ENCODE measurements around the gene PAN3.
"Not testable (repeated sequence)": the region's sequence is repeated elsewhere in the genome, so short reads cannot be mapped to it uniquely, and the experiment has no call there.

Gene PAN3

GRCh38 chr13:28138012-28138755, at the start of gene PAN3:
Gene PAN3, plus strand, starts transcription at chr13:28138545. Its CDS starts 113 bp downstream, at chr13:28138658.
- DNase-seq (ENCODE audit: low read depth in 1 of 2, low spot score in 1 of 2): peak; percentile 84 to 86

DNA sequence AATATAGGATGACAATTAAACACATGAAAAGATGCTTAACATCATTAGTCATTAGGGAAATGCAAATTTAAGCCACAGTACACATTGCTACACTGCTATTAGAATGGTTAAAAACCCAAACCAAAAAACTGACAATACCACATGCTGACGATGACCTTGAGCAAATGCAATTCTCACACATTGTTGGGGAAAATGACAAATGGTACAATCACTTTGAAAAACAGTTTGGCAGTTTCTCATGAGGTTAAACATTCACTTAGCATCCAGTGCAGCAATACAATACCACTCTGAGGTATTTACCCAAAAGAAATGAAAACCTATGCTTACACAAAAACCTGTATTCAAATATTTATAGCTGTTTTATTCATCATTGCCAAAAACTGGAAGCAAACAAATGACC, 49.3 kb upstream of the PAN3 start:
- DNase-seq (ENCODE audit: low read depth in 1 of 2, low spot score in 1 of 2): no peak

- no peak for DNase-seq (ENCODE audit: low read depth in 1 of 2, low spot score in 1 of 2)
Observed at GRCh38 chr13:28092431-28092830, 45.9 kb upstream of the PAN3 start.

DNA sequence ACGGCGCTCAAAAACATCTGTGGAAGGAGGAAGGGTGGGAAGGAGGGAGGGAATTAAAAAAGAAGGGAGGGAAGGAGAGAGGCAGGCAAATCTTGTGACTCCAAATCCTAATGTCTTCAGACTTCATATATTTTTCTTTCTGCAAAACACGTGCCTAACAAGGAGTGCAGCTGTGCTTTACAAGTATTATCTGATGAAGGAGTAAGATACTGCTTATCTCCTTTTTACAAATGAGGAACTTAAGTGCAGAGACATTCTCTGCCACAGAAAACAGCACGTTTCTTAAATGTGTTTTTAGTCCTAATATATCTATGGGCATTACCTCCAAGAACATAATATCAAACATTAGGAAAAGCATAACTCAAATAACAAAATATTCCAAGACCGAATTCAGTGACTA, 44.5 kb upstream of the PAN3 start:
- no peak for DNase-seq (ENCODE audit: low read depth in 1 of 2, low spot score in 1 of 2)

- DNase-seq (ENCODE audit: low read depth in 1 of 2, low spot score in 1 of 2): no peak
Observed at GRCh38 chr13:28094306-28094705, 44.0 kb upstream of the PAN3 start.

DNA sequence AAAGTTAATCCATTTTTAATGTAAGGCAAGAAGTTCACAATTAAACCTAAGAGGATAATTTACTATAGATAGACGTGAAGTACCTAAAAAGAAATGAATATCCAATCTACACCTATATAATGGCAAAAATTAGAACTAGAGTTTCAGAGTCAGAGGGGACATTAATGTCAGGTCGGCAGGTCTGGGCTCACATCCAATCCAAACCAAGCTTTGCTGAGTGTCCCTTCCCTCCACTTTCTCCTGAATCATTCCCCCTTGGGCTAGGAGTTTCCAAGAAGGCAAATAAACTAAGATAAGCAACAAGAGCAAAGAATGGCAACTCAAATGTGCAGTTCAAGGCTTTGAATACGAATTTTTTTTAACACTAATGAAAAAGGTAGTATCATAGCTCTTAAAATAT, 40.8 kb upstream of the PAN3 start:
- no peak for DNase-seq (ENCODE audit: low read depth in 1 of 2, low spot score in 1 of 2)

DNA sequence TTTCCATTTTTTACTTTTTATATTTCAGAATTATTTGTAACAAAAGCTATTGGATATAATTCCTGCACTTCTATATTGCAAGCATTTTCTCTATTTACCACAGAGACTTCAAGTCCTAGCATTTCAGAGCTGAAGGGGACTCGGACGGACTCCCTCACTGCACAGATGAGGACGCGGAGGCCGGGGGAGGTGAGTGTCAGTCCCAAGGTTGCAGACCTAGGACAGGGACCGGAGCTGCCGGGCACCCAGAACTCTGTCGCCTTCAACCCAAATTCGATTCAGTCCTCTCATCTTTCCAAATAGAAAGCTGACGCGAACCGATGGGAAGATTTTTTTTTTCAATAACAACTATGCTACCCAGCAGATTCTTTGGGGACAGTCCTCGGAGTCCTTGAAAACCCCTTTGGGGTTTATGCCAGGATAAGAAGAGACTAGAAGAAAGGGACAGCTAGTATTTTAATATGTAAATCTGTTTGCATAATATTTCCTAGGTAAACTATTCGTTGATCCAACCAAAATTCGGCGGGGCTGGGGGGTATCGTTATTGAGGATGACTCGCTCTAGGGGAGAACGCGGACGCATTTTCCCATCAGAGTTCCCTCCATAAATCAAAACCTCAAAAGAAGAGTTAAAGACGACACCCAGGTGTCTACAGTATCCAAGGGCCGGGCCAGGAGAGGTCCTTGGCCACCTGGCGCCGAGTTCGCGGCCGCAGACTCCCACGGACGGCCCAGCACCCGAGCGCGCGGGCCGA, 38.8 kb upstream of the PAN3 start:
- no peak for DNase-seq (ENCODE audit: low read depth in 1 of 2, low spot score in 1 of 2)

DNA sequence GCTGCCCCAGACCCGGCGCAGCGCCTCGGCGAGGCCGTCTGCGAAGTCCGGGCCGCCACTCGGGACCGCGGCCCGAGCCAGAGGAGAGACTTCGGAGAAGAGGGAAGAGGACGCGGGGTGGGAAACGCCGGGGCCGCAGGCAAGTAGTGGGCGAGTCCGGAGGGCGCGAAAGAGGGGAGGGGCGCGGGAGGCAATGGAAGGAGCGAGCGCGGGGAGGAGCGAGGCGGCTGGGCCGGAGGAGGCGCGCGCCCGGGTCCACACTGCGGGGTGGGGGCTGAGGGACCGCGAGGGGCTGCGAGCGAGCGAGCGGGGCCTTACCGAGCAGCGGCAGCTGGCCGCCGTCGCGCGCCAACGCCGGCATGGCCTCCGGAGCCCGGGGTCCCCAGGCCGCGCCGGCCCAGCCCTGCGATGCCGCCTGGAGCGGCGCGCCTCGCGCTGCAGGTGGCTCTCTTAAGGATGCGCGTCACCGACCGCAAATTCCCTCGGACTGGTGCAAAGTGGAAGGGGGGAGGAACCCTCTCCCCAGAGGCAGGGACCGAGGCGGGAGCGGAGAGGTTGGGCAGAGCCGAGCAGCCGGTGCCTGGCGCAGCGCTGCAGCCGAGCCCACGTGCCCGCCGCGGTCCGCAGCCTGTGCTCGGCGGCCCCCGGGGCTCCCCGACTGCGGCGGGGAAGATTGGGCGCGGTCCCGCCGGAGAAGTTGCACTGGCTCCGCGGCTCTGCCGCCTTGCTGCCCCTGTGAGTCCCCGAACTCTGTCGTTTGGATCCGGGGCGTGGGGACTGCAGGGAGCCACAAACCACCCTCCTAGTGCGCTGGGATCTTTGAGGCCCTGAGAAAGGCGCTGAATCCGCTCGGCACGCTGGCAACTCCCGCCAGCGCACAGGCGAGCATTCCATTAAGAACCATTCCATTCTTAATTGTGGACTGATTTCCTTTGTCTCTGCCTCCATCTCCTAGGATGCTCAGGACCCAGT, 37.9 kb upstream of the PAN3 start, which contains the start of gene FLT3:
Gene FLT3 (minus strand): TSS at position 427 of the 972 bp plus-strand sequence. CDS start 66 bp downstream, at position 361.
- no peak for DNase-seq (ENCODE audit: low read depth in 1 of 2, low spot score in 1 of 2)

- not testable (repeated sequence) for DNase-seq (ENCODE audit: low read depth in 1 of 2, low spot score in 1 of 2)
Observed at GRCh38 chr13:28101886-28102285, 36.5 kb upstream of the PAN3 start.

DNA sequence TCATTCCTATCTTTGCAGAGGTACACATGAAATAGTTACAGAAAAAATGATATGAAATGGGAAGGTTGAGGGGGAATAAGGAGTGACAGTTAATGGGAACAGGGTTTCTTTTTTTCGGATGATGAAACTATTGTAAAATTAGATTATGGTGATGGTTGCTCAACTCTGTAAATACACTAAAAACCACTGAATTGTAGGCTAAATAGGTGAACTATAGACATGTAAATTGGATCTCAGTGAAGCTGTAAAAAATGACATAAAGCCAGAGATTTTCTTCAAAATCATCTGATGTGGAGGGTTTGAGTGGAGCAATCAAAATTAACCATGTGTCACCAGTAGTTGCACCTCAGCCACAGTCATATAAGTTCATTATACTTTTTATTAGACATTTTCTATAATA, 31.4 kb upstream of the PAN3 start:
- no peak for DNase-seq (ENCODE audit: low read depth in 1 of 2, low spot score in 1 of 2)

GRCh38 chr13:28110414-28110813, 27.9 kb upstream of the PAN3 start:
- DNase-seq (ENCODE audit: low read depth in 1 of 2, low spot score in 1 of 2): no peak

DNA sequence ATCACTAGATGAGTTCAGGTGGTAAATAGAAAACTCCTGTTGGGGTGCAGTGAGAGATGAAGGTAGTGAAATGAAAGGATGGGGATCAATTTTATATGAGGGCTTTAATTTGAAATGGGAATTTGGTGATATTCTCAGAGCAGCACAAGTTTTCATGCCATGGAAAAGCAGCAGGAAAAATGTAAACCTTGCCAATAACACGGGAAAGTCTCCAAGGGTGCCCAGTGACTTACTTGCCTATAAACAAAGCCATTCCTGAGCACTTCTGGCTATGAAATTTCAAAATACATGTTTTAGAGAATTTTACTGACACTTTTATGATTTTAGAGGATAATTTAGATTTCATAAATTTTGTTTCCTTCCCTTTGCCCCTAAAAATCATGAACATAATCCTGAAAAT, 21.6 kb upstream of the PAN3 start:
- no peak for DNase-seq (ENCODE audit: low read depth in 1 of 2, low spot score in 1 of 2)

DNA sequence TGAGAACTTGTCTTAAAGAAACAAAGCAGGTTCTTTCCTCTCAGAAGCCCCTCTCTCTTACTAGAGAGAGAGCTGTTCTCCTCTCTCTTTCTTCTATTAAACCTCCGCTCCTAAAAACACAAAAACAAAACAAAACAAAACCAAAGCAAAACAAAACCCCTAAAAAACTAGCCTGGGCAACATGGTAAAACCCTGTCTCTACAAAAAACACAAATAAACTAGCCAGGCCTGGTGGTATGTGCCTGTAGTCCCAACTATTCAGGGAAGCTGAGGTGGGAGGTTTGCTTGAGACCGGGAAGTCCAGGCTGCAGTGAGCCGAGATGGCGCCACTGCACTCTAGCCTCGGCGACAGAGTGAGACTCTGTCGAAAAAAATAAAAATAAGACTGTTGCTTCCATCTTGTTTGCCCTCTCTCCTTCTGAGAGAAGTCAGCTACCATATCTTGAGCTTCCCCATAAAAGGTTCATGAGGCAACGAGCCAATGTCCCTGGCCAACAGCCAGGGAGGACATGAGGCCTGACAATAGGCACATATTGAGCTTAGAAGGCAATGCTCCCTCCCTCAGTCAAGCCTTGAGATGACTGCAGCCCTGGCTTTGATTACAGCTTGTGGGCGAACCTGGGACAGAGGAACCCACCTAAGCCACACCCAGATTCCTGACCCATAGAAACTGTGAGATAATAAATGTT, 20.5 kb upstream of the PAN3 start:
- DNase-seq (ENCODE audit: low read depth in 1 of 2, low spot score in 1 of 2): no peak

GRCh38 chr13:28120317-28120716, 18.0 kb upstream of the PAN3 start:
- DNase-seq (ENCODE audit: low read depth in 1 of 2, low spot score in 1 of 2): no peak

DNA sequence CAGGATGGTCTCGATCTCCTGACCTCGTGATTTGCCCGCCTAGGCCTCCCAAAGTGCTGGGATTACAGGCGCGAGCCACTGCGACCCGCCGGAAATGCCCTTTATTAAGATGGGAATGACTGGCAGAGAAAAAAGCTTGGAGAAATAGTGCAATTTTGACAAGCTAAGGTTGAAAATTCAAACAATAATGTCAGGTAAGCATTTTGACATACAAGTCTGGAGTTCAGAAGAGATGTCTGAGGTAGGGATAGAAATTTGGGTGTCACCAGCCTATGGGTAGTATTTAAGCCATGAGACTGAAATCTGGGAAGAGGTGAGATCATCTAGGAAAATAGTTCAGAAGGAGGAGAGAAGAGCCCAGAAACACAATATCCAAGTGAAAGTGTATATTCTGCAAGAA, 17.1 kb upstream of the PAN3 start:
- no peak for DNase-seq (ENCODE audit: low read depth in 1 of 2, low spot score in 1 of 2)

- DNase-seq (ENCODE audit: low read depth in 1 of 2, low spot score in 1 of 2): no peak
Observed at GRCh38 chr13:28128030-28128429, 10.3 kb upstream of the PAN3 start.

DNA sequence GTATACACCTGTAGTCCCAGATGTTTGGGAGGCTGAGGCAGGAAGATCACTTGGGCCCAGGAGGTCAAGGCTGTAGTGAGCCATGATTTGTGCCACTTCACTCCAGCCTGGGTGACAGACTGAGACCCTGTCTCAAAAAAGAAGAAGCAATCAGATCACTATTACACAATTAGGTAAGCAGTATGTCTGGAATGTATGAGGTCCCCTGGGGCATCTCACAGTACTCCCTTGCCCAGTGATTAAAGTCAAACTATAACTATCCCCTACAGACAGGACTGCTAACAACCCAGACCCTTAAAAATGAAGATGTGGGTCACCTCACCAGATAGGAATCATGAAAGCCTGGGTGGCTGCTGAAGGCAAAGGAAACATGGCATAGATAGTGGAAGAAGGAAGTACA, 9.4 kb upstream of the PAN3 start:
- DNase-seq (ENCODE audit: low read depth in 1 of 2, low spot score in 1 of 2): no peak

DNA sequence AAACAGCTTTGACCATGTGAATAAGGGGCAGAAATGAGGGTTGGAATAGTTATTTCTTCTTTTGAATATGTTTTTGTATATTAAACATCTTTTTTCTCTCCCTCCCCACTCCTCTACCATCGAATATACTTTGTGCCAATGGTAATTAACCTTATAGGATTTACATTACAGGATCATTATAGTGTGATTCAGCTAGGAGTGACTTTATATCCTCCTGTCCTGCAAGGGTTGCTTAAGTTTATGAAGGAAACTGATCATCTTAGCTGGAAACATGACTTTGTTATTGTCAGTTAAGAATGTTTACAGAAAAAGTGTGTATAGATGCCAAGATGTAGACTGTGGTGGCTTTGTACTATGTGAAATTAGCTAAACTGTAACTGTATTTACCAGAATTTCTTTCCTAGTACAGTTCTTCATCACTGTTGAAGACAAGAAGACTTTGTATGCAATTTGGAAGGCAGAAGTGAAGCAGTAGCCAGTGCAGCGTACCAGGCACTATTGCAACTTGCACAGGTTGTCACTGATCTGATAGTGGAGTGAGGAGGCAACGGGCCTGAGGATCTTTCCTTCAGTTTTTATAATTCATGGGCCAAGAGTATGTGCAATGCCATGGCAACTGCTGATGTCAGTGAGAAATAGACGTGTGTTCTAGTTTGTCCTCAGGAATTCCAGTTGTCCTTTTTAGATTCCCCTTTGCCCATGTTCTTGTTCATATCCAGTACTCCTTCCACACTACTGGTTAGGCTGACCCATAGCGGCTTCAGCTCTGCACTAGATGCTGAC, 8.2 kb upstream of the PAN3 start:
- no peak for DNase-seq (ENCODE audit: low read depth in 1 of 2, low spot score in 1 of 2)

DNA sequence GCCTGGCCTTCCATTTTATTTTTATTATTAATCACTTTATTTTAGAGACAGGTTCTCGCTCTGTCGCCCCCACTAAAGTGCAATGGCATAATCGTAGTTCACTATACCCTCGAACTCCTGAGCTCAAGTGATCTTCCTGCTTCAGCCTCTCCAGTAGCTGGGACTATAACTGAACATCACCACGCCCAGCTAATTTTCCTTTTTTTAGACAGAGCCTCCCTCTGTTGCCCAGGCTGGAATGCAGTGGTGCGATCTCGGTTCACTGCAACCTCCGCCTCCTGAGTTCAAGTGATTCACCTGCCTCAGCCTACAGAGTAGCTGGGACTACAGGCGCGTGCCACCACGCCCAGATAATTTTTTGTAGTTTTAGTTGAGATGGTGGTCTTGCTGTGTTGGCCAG, 6.7 kb upstream of the PAN3 start:
- DNase-seq (ENCODE audit: low read depth in 1 of 2, low spot score in 1 of 2): no peak

DNA sequence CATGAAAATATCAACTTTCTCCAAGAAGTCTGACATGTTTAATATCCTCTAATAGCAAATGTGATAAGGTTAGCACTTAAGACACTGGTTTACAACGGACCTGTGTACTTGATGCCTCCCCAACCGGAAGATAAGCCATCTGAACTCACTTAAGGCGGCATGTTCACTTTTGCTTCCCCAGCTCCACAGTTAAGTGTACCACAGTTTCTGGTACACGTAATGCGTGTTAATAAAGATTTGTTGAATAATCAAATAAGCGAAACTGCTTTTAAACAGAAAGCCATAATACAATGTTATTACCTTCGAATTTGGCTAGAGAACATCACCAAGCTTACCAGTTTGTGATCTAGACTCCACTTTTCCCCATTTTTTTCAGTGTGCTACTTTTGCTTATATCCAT, 1.4 kb upstream of the PAN3 start:
- DNase-seq (ENCODE audit: low read depth in 1 of 2, low spot score in 1 of 2): no peak

Measured in stimulated activated CD4-positive, alpha-beta T cell treated with anti-CD3 and anti-CD28 coated beads, Interleukin-15, amount 100 ng/mL, for 1 hour (primary cell).